ENCODE measurements around the gene PPFIA3. TPM values are rescaled to one million over a fixed set of nuclear protein-coding genes. Genes with fewer than 3 reads are reported as not detected.
"Not testable (repeated sequence)": the region's sequence is repeated elsewhere in the genome, so short reads cannot be mapped to it uniquely, and the experiment has no call there.

The PPFIA3 gene
- polyA plus RNA-seq, 2 of the 4 experiments (the other 2 are of a cell fraction) = 3.2 to 7.3 TPM

- H3K4me2 ChIP-seq = no peak overlapping the region
- TF ChIP-seq GATA3 (IDR thresholded peaks at IDR 0.05; ENCODE audit: borderline replicate concordance) (no peak), USF2 (IDR thresholded peaks at IDR 0.05) (no peak), EHMT2 (IDR thresholded peaks at IDR 0.05; ENCODE audit: low read depth) (no peak), MAFK (IDR thresholded peaks at IDR 0.05; ENCODE audit: partially characterized antibody) (no peak), NPAS2 (CRISPR knock-in tag; IDR thresholded peaks at IDR 0.05; ENCODE audit: borderline replicate concordance) (no peak), RFX5 (IDR thresholded peaks at IDR 0.05) (no peak), HES2 (IDR thresholded peaks at IDR 0.05) (no peak), RARB (CRISPR knock-in tag; IDR thresholded peaks at IDR 0.05) (no peak), PBX3 (IDR thresholded peaks at IDR 0.05) (no peak), FOXS1 (CRISPR knock-in tag; IDR thresholded peaks at IDR 0.05) (no peak), JUN (IDR thresholded peaks at IDR 0.05) (no peak), MAZ (IDR thresholded peaks at IDR 0.05; ENCODE audit: borderline replicate concordance, low read depth, low read length) (no peak)
- no peak overlapping the region for H3K4me3 ChIP-seq
- CTCF ChIA-PET = interaction anchor here (0.8 to 2.0 kb wide), 2 partner anchors 17 to 44 kb away, joined by 3 to 11 read pairs; no protein-coding TSS in a partner anchor
- DNase-seq (ENCODE audit: low read depth in 1 of 2, low spot score in 1 of 2) = no peak
- H3K27ac ChIP-seq = no peak overlapping the region
- peaks cover 7% of the 10 kb centered on the region; the same call in 1 of the 3 replicates for H3K9me3 ChIP-seq
- 80% methylated on average over 4 of the region's 4 CpGs for WGBS (ENCODE audit: missing lambda C conversion rate)
- POLR2A ChIA-PET = no interaction called here
- no peaks in the 10 kb centered on the region for H3K4me1 ChIP-seq
- no peak for ATAC-seq
- FAIRE-seq = no peak
These were observed 61.3 kb downstream of the PPFIA3 start for GRCh38 chr19:49180659-49181058.

- FAIRE-seq; H3K4me3 ChIP-seq; H3K4me2 ChIP-seq; POLR2A ChIA-PET; ATAC-seq; DNase-seq (ENCODE audit: low read depth in 1 of 2, low spot score in 1 of 2); H3K4me1 ChIP-seq; H3K9me3 ChIP-seq; H3K27ac ChIP-seq: not testable (repeated sequence)
- CTCF ChIA-PET = interaction anchor here (2.0 to 6.3 kb wide), 2 partner anchors 16 kb away, joined by 11 to 69 read pairs; no protein-coding TSS in a partner anchor
- WGBS (ENCODE audit: missing lambda C conversion rate) = 94% methylated on average over 20 of the region's 20 CpGs
These were observed 62.9 kb downstream of the PPFIA3 start for GRCh38 chr19:49182010-49182847.

- TF ChIP-seq PBX3 (IDR thresholded peaks at IDR 0.05) (no peak), MAFK (IDR thresholded peaks at IDR 0.05; ENCODE audit: partially characterized antibody) (peak; percentile 36), E2F6 (IDR thresholded peaks at IDR 0.05; ENCODE audit: borderline replicate concordance, low read depth) (no peak), NFE2L2 (conservative IDR thresholded peaks at IDR 0.05; ENCODE audit: low read length) (no peak), JUN (IDR thresholded peaks at IDR 0.05) (no peak)
- ATAC-seq = no peak
- FAIRE-seq = no peak
- Histone ChIP-seq H3K27ac (no peak overlapping the region), H3K4me3 (no peak overlapping the region), H3K4me2 (no peak overlapping the region), H3K9me3 (peaks cover 7% of the 10 kb centered on the region; the same call in 1 of the 3 replicates), H3K4me1 (no peaks in the 10 kb centered on the region)
- no peak for DNase-seq (ENCODE audit: low read depth in 1 of 2, low spot score in 1 of 2)
- WGBS (ENCODE audit: missing lambda C conversion rate) = 91% methylated on average over 22 of the region's 26 CpGs
- POLR2A ChIA-PET = no interaction called here
- CTCF ChIA-PET = interaction anchor here (2.4 to 6.3 kb wide), 2 partner anchors 15 to 20 kb away, joined by 5 to 69 read pairs; no protein-coding TSS in a partner anchor
These were observed 63.6 kb downstream of the PPFIA3 start for GRCh38 chr19:49182848-49183375.
